Aorta (tissue), 5 donors: ENCODE results near the gene PRPSAP2. TPM values are rescaled to one million over a fixed set of nuclear protein-coding genes. Genes with fewer than 3 reads are reported as not detected.

Experiments
- ATAC-seq: fragments of 200-7000 bp; cut with Tn5 transposase; one replicate; pipeline ENCODE4 v1.9.1; 2022; ENCODE audit warnings: moderate library complexity; ENCODE audit not compliant: low FRiP score
- DNase-seq, 2 donors: peaks; one replicate each; pipeline ENCODE4 v3.0.0-alpha.2; 2020
- H3K27ac ChIP-seq, 2 donors: one replicate each; pipeline ENCODE4 v1.5.1; 2013; ENCODE audit warnings: low read length in 2 of 2, mild to moderate bottlenecking in 2 of 2, moderate library complexity in 2 of 2, control low read depth in 1 of 2, inconsistent platforms in 1 of 2, low read depth in 1 of 2
- H3K27me3 ChIP-seq, 2 donors: one replicate each; pipeline ENCODE4 v1.6.1; 2013; ENCODE audit warnings: control low read depth in 1 of 2, low read length in 1 of 2, mild to moderate bottlenecking in 1 of 2, moderate library complexity in 1 of 2; ENCODE audit not compliant: insufficient read depth in 2 of 2, control insufficient read depth in 1 of 2
- H3K36me3 ChIP-seq, 2 donors: one replicate each; pipeline ENCODE4 v1.6.1; 2013; ENCODE audit warnings: control low read depth in 1 of 2, low read length in 1 of 2, mild to moderate bottlenecking in 1 of 2; ENCODE audit not compliant: insufficient read depth in 2 of 2, control insufficient read depth in 1 of 2
- H3K4me1 ChIP-seq, 2 donors: one replicate each; pipeline ENCODE4 v1.6.1; 2013; ENCODE audit warnings: low read length in 2 of 2, control low read depth in 1 of 2, mild to moderate bottlenecking in 1 of 2, moderate library complexity in 1 of 2; ENCODE audit not compliant: insufficient read depth in 2 of 2, control insufficient read depth in 1 of 2
- H3K4me3 ChIP-seq, 2 donors: one replicate each; pipeline ENCODE4 v1.5.1; 2013; ENCODE audit warnings: low read length in 2 of 2, control low read depth in 1 of 2, mild to moderate bottlenecking in 1 of 2
- H3K9me3 ChIP-seq: one replicate; pipeline ENCODE4 v1.6.1; 2013; ENCODE audit warnings: mild to moderate bottlenecking, low read length; ENCODE audit not compliant: control insufficient read depth
- WGBS, 2 donors: extraction: QIAGEN DNeasy Blood & Tissue Kit; methylation state at CpG; one replicate each; pipeline ENCODE4 v1.1.7; 2013; 5-methylcytosine and 5-hydroxymethylcytosine counted together
- intact Hi-C, 2 donors: fragments of 100-400 bp; cut with DNase I; formaldehyde crosslinking; loops; one replicate each; pipeline versions ENCODE4 v1.14.2 to v1.15.0; 2022
- polyA plus RNA-seq, 2 donors: library from polyadenylated mRNA; stranded (reverse); fragments of 200-250 nt; gene quantifications; one replicate each; pipeline ENCODE4 v1.2.3, GENCODE V29; 2013
- total RNA-seq, 2 donors: library from RNA; stranded (reverse); fragmentation: NEBNext Ultra II Directional; extraction: Animal tissue kit (Norgen Biotek cat#: 25700); gene quantifications; one replicate each; pipeline ENCODE4 v1.2.1, GENCODE V29; 2021
- donor health status: healthy with polysubstance abuse.
- donor health status: Bipolar disorder and iron deficiency.
- donor health status: DM: no; HTN: no; CAD: no.
- donor health status: DM: no; HTN: no; CAD: no.
- donor health status: DM: yes; HTN: yes; CAD: no.

PRPSAP2 gene
- total and polyA plus RNA-seq, 4 donors = 17.6 to 31.8 (median 19.6) TPM

GRCh38 chr17:18966831-18967624, 109.1 kb downstream of the PRPSAP2 start:
- Histone ChIP-seq H3K4me1 (no peaks in the 10 kb centered on the region), H3K27ac (no peak overlapping the region), H3K27me3 (no peaks in the 10 kb centered on the region), H3K36me3 (peaks cover 0 to 2% of the 10 kb centered on the region in 2 donors), H3K4me3 (no peak overlapping the region), H3K9me3 (no peaks in the 10 kb centered on the region)
- intact Hi-C loops = no loop called here
- no peak for DNase-seq
- 29 to 30% methylated on average over 19 of the region's 19 CpGs for WGBS, 2 donors
- no peak for ATAC-seq

- 79% methylated on average over 4 of the region's 4 CpGs for WGBS, 2 donors
- Histone ChIP-seq H3K36me3 (peaks cover 0 to 2% of the 10 kb centered on the region in 2 donors), H3K27me3 (no peaks in the 10 kb centered on the region), H3K4me1 (no peaks in the 10 kb centered on the region), H3K9me3 (no peaks in the 10 kb centered on the region), H3K27ac (no peak overlapping the region), H3K4me3 (no peak overlapping the region)
- intact Hi-C loops = no loop called here
- ATAC-seq (no peak), DNase-seq (no peak)
Measured at GRCh38 chr17:18967916-18968315, 110.0 kb downstream of the PRPSAP2 start.

GRCh38 chr17:18968345-18968744, 110.4 kb downstream of the PRPSAP2 start:
- peaks cover 0 to 3% of the 10 kb centered on the region in 2 donors for H3K36me3 ChIP-seq
- 93 to 94% methylated on average over 4 of the region's 4 CpGs for WGBS, 2 donors
- DNase-seq = no peak
- no peak overlapping the region for H3K4me3 ChIP-seq
- intact Hi-C loops = no loop called here
- H3K27me3 ChIP-seq = no peaks in the 10 kb centered on the region
- ATAC-seq = no peak
- H3K27ac ChIP-seq = no peak overlapping the region
- no peaks in the 10 kb centered on the region for H3K9me3 ChIP-seq
- H3K4me1 ChIP-seq = no peaks in the 10 kb centered on the region

- no peak overlapping the region for H3K27ac ChIP-seq
Measured at GRCh38 chr17:18968945-18969887, 111.3 kb downstream of the PRPSAP2 start.

GRCh38 chr17:18970582-18971480, 112.9 kb downstream of the PRPSAP2 start:
- H3K4me3 ChIP-seq = no peak overlapping the region
- no peak overlapping the region for H3K27ac ChIP-seq
- no peaks in the 10 kb centered on the region for H3K27me3 ChIP-seq
- no peak for DNase-seq
- ATAC-seq = no peak
- intact Hi-C loops = no loop called here
- H3K9me3 ChIP-seq = no peaks in the 10 kb centered on the region
- 89 to 92% methylated on average over 28 of the region's 28 CpGs for WGBS, 2 donors
- H3K36me3 ChIP-seq = peaks cover 0 to 3% of the 10 kb centered on the region in 2 donors
- no peaks in the 10 kb centered on the region for H3K4me1 ChIP-seq

More at GRCh38 chr17:18968945-18969887, 111.3 kb downstream of the PRPSAP2 start:
- Histone ChIP-seq H3K36me3 (peaks cover 0 to 3% of the 10 kb centered on the region in 2 donors), H3K4me3 (no peak overlapping the region), H3K27me3 (no peaks in the 10 kb centered on the region), H3K9me3 (no peaks in the 10 kb centered on the region), H3K4me1 (no peaks in the 10 kb centered on the region)
- 87 to 90% methylated on average over 21 to 23 of the region's 23 CpGs for WGBS, 2 donors
- DNase-seq = no peak
- ATAC-seq = no peak
- intact Hi-C loops = no loop called here

- Histone ChIP-seq H3K27ac (no peak overlapping the region), H3K4me3 (no peak overlapping the region), H3K36me3 (peaks cover 0 to 6% of the 10 kb centered on the region in 2 donors), H3K9me3 (no peaks in the 10 kb centered on the region), H3K4me1 (no peaks in the 10 kb centered on the region), H3K27me3 (no peaks in the 10 kb centered on the region)
- DNase-seq (no peak), ATAC-seq (no peak)
- WGBS, 2 donors = 96 to 98% methylated on average over 7 of the region's 7 CpGs
- intact Hi-C loops = no loop called here
Measured at GRCh38 chr17:18971801-18972200, 113.9 kb downstream of the PRPSAP2 start.

GRCh38 chr17:18974407-18975149, 116.6 kb downstream of the PRPSAP2 start:
- no peak overlapping the region for H3K27ac ChIP-seq
- H3K9me3 ChIP-seq = no peaks in the 10 kb centered on the region
- H3K4me3 ChIP-seq = no peak overlapping the region
- ATAC-seq (no peak), DNase-seq (no peak)
- H3K4me1 ChIP-seq = no peaks in the 10 kb centered on the region
- peaks cover 0 to 18% of the 10 kb centered on the region in 2 donors for H3K36me3 ChIP-seq
- intact Hi-C loops = no loop called here
- 90 to 91% methylated on average over 10 of the region's 10 CpGs for WGBS, 2 donors
- no peaks in the 10 kb centered on the region for H3K27me3 ChIP-seq
